Measurements from ENCODE around the gene USP19. TPM values are rescaled to one million over a fixed set of nuclear protein-coding genes. Genes with fewer than 3 reads are reported as not detected.

Gene USP19
- total RNA-seq, 2 donors from 2014 or later, result 30.6 to 33.6 TPM

DNA sequence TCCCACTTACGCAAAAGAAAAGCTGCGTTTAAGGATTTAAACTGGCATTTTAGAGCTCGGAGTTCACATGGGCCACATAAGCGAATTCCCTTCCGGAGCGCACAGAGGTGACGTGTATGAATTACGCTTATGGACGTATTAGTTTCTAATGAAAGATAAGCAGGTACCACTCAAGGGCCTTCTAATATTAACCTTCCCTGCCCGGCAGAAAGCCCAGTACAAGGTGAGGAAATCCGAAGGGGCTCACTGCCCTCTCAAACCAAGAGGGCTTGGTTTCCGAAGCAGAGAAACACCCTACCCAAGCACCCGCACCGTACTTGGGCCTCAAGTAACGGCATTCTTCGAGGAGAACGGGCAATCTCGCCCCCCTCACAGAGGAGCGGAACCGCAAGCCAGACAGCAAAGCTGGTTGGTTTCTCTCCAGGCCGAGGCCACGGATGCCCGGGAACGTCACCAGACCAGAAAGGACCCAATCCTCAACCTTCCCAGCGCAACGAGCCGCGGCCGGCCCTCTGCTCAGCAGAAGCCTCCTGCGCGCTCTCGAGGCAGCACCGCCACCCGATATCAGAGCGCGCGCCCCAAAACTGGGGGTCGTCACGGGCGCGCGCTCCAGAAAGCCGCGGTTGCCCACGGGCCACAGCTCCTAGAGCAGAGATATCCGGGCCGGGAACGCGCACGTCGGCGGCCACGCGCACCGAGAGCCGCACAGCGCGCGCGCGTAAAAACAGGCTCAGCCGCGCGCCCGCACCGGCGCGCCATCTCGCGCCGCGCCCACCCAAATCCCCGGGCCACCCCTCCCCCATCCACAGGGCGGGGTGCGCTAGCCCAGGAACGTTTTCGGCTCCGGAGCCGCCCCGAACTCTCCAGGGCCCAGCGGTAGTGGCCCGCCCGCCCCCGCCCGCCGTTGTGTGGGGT, 27.4 kb downstream of the USP19 start:
- Histone ChIP-seq H3K27me3 (no peaks in the 10 kb centered on the region), H3K9me3 (no peaks in the 10 kb centered on the region), H3K36me3 (replicated peaks in 1 of 2; ENCODE audit: insufficient read depth in 1 of 2, low read depth in 2 of 2) (peaks cover 0 to 1% of the 10 kb centered on the region in 2 donors), H3K4me1 (peaks cover 56% of the 10 kb centered on the region), H3K27ac (peak overlapping the region; percentile 84 to 97 (median 91)), H3K4me3 (peak overlapping the region; percentile 87 to 93)
- TF ChIP-seq CTCF (IDR thresholded peaks at IDR 0.05) (no peak), POLR2A (IDR thresholded peaks at IDR 0.05) (peak in 1 of 3 donors; percentile 9)
- 0 to 3% methylated on average over 9 to 78 of the region's 86 CpGs for WGBS, 2 donors
- intact Hi-C loops (cut with DNase I), result no loop called here
- peak; percentile 41 for ATAC-seq
- peak; percentile 56 to 82 (median 72) for DNase-seq

GRCh38 chr3:49081429-49081828, 39.2 kb downstream of the USP19 start:
- no peak for DNase-seq
- no peaks in the 10 kb centered on the region for H3K9me3 ChIP-seq
- 87 to 98% methylated on average over 8 of the region's 8 CpGs for WGBS, 2 donors
- no peaks in the 10 kb centered on the region for H3K27me3 ChIP-seq
- peaks cover 4% of the 10 kb centered on the region in 2 donors for H3K36me3 ChIP-seq (replicated peaks in 1 of 2; ENCODE audit: insufficient read depth in 1 of 2, low read depth in 2 of 2)
- H3K4me3 ChIP-seq, result no peak overlapping the region
- no peak for ATAC-seq
- TF ChIP-seq POLR2A (IDR thresholded peaks at IDR 0.05), result no peak
- TF ChIP-seq CTCF (IDR thresholded peaks at IDR 0.05), result no peak
- H3K4me1 ChIP-seq, result no peaks in the 10 kb centered on the region
- no peak overlapping the region for H3K27ac ChIP-seq
- intact Hi-C loops (cut with DNase I), result no loop called here

DNA sequence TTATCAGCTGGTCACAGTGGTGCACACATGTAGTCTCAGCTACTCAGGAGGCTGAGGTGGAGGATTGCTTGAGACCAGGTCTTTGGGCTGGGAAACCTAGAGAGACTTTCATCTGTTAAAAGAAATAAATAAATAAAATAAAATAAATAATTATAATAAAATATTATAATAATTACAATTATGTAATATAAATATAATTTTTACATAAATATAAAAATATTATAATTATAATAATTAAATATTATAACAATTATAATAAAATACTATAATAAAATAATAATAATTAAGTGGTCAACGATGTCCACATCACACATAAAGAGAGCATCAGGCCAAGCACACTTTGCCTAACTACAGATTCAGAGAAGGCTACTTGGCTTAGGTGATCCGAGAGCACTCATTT, 41.4 kb downstream of the USP19 start:
- WGBS, 2 donors, result 90 to 93% methylated on average over 2 of the region's 2 CpGs
- no peaks in the 10 kb centered on the region for H3K27me3 ChIP-seq
- H3K9me3 ChIP-seq, result no peaks in the 10 kb centered on the region
- no peak overlapping the region for H3K4me3 ChIP-seq
- TF ChIP-seq POLR2A (IDR thresholded peaks at IDR 0.05) (no peak), CTCF (IDR thresholded peaks at IDR 0.05) (no peak)
- ATAC-seq, result no peak
- no peaks in the 10 kb centered on the region for H3K4me1 ChIP-seq
- H3K36me3 ChIP-seq (replicated peaks in 1 of 2; ENCODE audit: insufficient read depth in 1 of 2, low read depth in 2 of 2), result peaks cover 16 to 20% of the 10 kb centered on the region in 2 donors
- intact Hi-C loops (cut with DNase I), result no loop called here
- no peak for DNase-seq
- no peak overlapping the region for H3K27ac ChIP-seq

- no peak for TF ChIP-seq CTCF (IDR thresholded peaks at IDR 0.05)
- no peak for TF ChIP-seq POLR2A (IDR thresholded peaks at IDR 0.05)
- intact Hi-C loops (cut with DNase I), result no loop called here
- Histone ChIP-seq H3K9me3 (no peaks in the 10 kb centered on the region), H3K4me1 (no peaks in the 10 kb centered on the region), H3K27ac (no peak overlapping the region), H3K4me3 (no peak overlapping the region), H3K27me3 (no peaks in the 10 kb centered on the region), H3K36me3 (replicated peaks in 1 of 2; ENCODE audit: insufficient read depth in 1 of 2, low read depth in 2 of 2) (peaks cover 17 to 44% of the 10 kb centered on the region in 2 donors)
- 89 to 92% methylated on average over 2 to 4 of the region's 4 CpGs for WGBS, 2 donors
- no peak for DNase-seq
- ATAC-seq, result no peak
Measured at GRCh38 chr3:49076646-49077045, 44.0 kb downstream of the USP19 start.

Data from body of pancreas (tissue), 4 donors.